SK-N-SH treated with all-trans-retinoic acid at 6 μM for 48 hours (cell line): Measurements from ENCODE around the gene MARCKS.

Source experiments
- ATAC-seq: fragments of 200-7000 bp; cut with Tn5 transposase; 3 replicates; pipeline ENCODE4 v1.9.1; 2020; ENCODE audit warnings: mild to moderate bottlenecking, moderate library complexity
- ARNTL ChIP-seq: fragments of 450-650 bp; formaldehyde crosslinking; IDR thresholded peaks from 2 replicates; pipeline ENCODE4 v1.5.0; 2020; ENCODE audit warnings: low read depth, mild to moderate bottlenecking, moderate library complexity, borderline replicate concordance
- BACH2 ChIP-seq: fragments of 250-450 bp; sonication (Bioruptor Pico); IDR thresholded peaks from 2 replicates; pipeline ENCODE4 v1.9.0; 2021; ENCODE audit warnings: mild to moderate bottlenecking, borderline replicate concordance
- CSDC2 ChIP-seq: fragments of 250-450 bp; sonication (Bioruptor Pico); IDR thresholded peaks from 2 replicates; pipeline ENCODE4 v1.5.0; 2020; ENCODE audit warnings: mild to moderate bottlenecking, moderate library complexity
- ESRRG ChIP-seq: fragments of 250-450 bp; sonication (Bioruptor Pico); IDR thresholded peaks from 2 replicates; pipeline ENCODE4 v1.6.1; 2021; ENCODE audit warnings: mild to moderate bottlenecking
- GLIS3 ChIP-seq: fragments of 250-450 bp; sonication (Bioruptor Pico); IDR thresholded peaks from 2 replicates; pipeline ENCODE4 v1.5.0; 2020; ENCODE audit warnings: mild to moderate bottlenecking, moderate library complexity
- ISL1 ChIP-seq: fragments of 250-450 bp; sonication (Bioruptor Pico); IDR thresholded peaks from 2 replicates; pipeline ENCODE4 v2.1.2; 2022; ENCODE audit warnings: mild to moderate bottlenecking, moderate library complexity
- OSR1 ChIP-seq: fragments of 250-450 bp; sonication (Bioruptor Pico); IDR thresholded peaks from 2 replicates; pipeline ENCODE4 v1.8.0; 2022; ENCODE audit warnings: moderate library complexity, mild to moderate bottlenecking, inconsistent platforms
- PPARA ChIP-seq: fragments of 250-450 bp; sonication (Bioruptor Pico); IDR thresholded peaks from 2 replicates; pipeline ENCODE4 v1.5.0; 2020; ENCODE audit warnings: mild to moderate bottlenecking, borderline replicate concordance
- RARB ChIP-seq: fragments of 250-450 bp; sonication (Bioruptor Pico); IDR thresholded peaks from 2 replicates; pipeline ENCODE4 v1.8.0; 2021; ENCODE audit warnings: mild to moderate bottlenecking, moderate library complexity
- SNAI2 ChIP-seq: fragments of 250-450 bp; sonication (Bioruptor Pico); IDR thresholded peaks from 2 replicates; pipeline ENCODE4 v1.5.0; 2020; ENCODE audit warnings: mild to moderate bottlenecking, moderate library complexity
- TCF4 ChIP-seq: fragments of 250-450 bp; sonication (Bioruptor Pico); IDR thresholded peaks from 2 replicates; pipeline ENCODE4 v1.8.0; 2021; ENCODE audit warnings: mild to moderate bottlenecking, moderate library complexity, borderline replicate concordance
- TOX ChIP-seq: fragments of 250-450 bp; sonication (Bioruptor Pico); IDR thresholded peaks from 2 replicates; pipeline ENCODE4 v1.8.0; 2021; ENCODE audit warnings: mild to moderate bottlenecking, moderate library complexity, borderline replicate concordance
- ZC3H10 ChIP-seq: fragments of 250-450 bp; sonication (Bioruptor Pico); IDR thresholded peaks from 2 replicates; pipeline ENCODE4 v1.5.1; 2021; ENCODE audit warnings: mild to moderate bottlenecking, moderate library complexity
- ZFP3 ChIP-seq: fragments of 250-450 bp; sonication (Bioruptor Pico); IDR thresholded peaks from 2 replicates; pipeline ENCODE4 v1.5.0; 2020; ENCODE audit warnings: mild to moderate bottlenecking, moderate library complexity
- ZFP30 ChIP-seq: fragments of 450-650 bp; formaldehyde crosslinking; IDR thresholded peaks from 2 replicates; pipeline ENCODE4 v1.5.0; 2022; ENCODE audit warnings: mild to moderate bottlenecking, moderate library complexity
- ZNF565 ChIP-seq: fragments of 450-650 bp; formaldehyde crosslinking; conservative IDR thresholded peaks from 2 replicates; pipeline ENCODE4 v1.5.0; 2020; ENCODE audit warnings: low read depth, mild to moderate bottlenecking, moderate library complexity
- ZNF70 ChIP-seq: fragments of 450-650 bp; formaldehyde crosslinking; IDR thresholded peaks from 2 replicates; pipeline ENCODE4 v1.5.0; 2020; ENCODE audit warnings: mild to moderate bottlenecking, moderate library complexity
- ZNF8 ChIP-seq: fragments of 450-650 bp; formaldehyde crosslinking; IDR thresholded peaks from 2 replicates; pipeline ENCODE4 v1.5.0; 2020; ENCODE audit warnings: mild to moderate bottlenecking, moderate library complexity
- TF ChIP-seq, protein P1 (sequence below): fragments of 250-450 bp; sonication (Bioruptor Pico); IDR thresholded peaks from 2 replicates; pipeline ENCODE4 v1.5.1; 2021; ENCODE audit warnings: mild to moderate bottlenecking, moderate library complexity
- TF ChIP-seq, protein P2 (sequence below): fragments of 250-450 bp; sonication (Bioruptor Pico); IDR thresholded peaks from 2 replicates; pipeline ENCODE4 v1.8.0; 2020; ENCODE audit warnings: mild to moderate bottlenecking, moderate library complexity, borderline replicate concordance
- TF ChIP-seq, protein P3 (sequence below): fragments of 250-450 bp; sonication (Bioruptor Pico); IDR thresholded peaks from 2 replicates; pipeline ENCODE4 v1.5.1; 2020; ENCODE audit warnings: low read depth, mild to moderate bottlenecking, moderate library complexity
- TF ChIP-seq, protein P4 (sequence below): fragments of 250-450 bp; sonication (Bioruptor Pico); IDR thresholded peaks from 2 replicates; pipeline ENCODE4 v1.8.0; 2021; ENCODE audit warnings: low read depth, mild to moderate bottlenecking, moderate library complexity, borderline replicate concordance
- TF ChIP-seq, protein P5 (sequence below): fragments of 250-450 bp; sonication (Bioruptor Pico); IDR thresholded peaks from 2 replicates; pipeline ENCODE4 v1.5.0; 2020; ENCODE audit warnings: mild to moderate bottlenecking, moderate library complexity

MARCKS gene

DNA sequence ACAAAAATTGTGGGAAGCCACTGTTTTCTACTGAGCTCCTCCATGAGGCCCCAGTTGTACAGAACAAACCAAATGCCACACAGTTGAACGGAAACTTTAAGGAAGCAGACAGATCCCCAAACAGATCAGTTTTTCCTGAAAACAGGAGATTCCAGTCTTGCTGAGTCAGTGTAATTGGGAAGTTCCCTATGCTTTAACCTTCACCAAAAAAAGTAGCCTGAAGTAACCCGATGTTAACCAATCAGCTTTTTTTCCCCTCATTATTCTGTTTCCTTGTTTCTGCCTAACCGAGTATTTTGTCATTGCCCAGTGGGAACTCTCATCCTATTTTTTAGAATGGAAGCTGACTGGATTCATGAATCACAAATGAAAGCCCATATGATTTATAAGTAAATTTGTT lies 36.7 kb downstream of the MARCKS start:
- no peak for TF ChIP-seq ZC3H10
- TF ChIP-seq SNAI2 (CRISPR knock-in tag), result no peak
- no peak for TF ChIP-seq ESRRG (CRISPR knock-in tag)
- TF ChIP-seq ISL1, result no peak
- TF ChIP-seq TCF4, result no peak
- no peak for TF ChIP-seq GLIS3 (CRISPR knock-in tag)
- TF ChIP-seq, protein P1, sequence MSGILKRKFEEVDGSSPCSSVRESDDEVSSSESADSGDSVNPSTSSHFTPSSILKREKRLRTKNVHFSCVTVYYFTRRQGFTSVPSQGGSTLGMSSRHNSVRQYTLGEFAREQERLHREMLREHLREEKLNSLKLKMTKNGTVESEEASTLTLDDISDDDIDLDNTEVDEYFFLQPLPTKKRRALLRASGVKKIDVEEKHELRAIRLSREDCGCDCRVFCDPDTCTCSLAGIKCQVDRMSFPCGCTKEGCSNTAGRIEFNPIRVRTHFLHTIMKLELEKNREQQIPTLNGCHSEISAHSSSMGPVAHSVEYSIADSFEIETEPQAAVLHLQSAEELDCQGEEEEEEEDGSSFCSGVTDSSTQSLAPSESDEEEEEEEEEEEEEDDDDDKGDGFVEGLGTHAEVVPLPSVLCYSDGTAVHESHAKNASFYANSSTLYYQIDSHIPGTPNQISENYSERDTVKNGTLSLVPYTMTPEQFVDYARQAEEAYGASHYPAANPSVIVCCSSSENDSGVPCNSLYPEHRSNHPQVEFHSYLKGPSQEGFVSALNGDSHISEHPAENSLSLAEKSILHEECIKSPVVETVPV, result no peak
- TF ChIP-seq ZFP30 (CRISPR knock-in tag), result no peak
- no peak for TF ChIP-seq BACH2 (CRISPR knock-in tag)
- TF ChIP-seq ZNF565 (CRISPR knock-in tag), result no peak
- TF ChIP-seq CSDC2 (CRISPR knock-in tag), result no peak
- TF ChIP-seq ZFP3, result no peak
- TF ChIP-seq, protein P2, sequence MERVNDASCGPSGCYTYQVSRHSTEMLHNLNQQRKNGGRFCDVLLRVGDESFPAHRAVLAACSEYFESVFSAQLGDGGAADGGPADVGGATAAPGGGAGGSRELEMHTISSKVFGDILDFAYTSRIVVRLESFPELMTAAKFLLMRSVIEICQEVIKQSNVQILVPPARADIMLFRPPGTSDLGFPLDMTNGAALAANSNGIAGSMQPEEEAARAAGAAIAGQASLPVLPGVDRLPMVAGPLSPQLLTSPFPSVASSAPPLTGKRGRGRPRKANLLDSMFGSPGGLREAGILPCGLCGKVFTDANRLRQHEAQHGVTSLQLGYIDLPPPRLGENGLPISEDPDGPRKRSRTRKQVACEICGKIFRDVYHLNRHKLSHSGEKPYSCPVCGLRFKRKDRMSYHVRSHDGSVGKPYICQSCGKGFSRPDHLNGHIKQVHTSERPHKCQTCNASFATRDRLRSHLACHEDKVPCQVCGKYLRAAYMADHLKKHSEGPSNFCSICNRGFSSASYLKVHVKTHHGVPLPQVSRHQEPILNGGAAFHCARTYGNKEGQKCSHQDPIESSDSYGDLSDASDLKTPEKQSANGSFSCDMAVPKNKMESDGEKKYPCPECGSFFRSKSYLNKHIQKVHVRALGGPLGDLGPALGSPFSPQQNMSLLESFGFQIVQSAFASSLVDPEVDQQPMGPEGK, result no peak
- TF ChIP-seq, protein P3, sequence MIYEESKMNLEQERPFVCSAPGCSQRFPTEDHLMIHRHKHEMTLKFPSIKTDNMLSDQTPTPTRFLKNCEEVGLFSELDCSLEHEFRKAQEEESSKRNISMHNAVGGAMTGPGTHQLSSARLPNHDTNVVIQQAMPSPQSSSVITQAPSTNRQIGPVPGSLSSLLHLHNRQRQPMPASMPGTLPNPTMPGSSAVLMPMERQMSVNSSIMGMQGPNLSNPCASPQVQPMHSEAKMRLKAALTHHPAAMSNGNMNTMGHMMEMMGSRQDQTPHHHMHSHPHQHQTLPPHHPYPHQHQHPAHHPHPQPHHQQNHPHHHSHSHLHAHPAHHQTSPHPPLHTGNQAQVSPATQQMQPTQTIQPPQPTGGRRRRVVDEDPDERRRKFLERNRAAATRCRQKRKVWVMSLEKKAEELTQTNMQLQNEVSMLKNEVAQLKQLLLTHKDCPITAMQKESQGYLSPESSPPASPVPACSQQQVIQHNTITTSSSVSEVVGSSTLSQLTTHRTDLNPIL (CRISPR knock-in tag), result no peak
- TF ChIP-seq, protein P4, sequence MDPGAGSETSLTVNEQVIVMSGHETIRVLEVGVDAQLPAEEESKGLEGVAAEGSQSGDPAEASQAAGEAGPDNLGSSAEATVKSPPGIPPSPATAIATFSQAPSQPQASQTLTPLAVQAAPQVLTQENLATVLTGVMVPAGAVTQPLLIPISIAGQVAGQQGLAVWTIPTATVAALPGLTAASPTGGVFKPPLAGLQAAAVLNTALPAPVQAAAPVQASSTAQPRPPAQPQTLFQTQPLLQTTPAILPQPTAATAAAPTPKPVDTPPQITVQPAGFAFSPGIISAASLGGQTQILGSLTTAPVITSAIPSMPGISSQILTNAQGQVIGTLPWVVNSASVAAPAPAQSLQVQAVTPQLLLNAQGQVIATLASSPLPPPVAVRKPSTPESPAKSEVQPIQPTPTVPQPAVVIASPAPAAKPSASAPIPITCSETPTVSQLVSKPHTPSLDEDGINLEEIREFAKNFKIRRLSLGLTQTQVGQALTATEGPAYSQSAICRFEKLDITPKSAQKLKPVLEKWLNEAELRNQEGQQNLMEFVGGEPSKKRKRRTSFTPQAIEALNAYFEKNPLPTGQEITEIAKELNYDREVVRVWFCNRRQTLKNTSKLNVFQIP (CRISPR knock-in tag), result no peak
- no peak for TF ChIP-seq RARB (CRISPR knock-in tag)
- TF ChIP-seq ARNTL, result no peak
- TF ChIP-seq, all 23 proteins: peak for 0
- peak; percentile 65 for ATAC-seq

DNA sequence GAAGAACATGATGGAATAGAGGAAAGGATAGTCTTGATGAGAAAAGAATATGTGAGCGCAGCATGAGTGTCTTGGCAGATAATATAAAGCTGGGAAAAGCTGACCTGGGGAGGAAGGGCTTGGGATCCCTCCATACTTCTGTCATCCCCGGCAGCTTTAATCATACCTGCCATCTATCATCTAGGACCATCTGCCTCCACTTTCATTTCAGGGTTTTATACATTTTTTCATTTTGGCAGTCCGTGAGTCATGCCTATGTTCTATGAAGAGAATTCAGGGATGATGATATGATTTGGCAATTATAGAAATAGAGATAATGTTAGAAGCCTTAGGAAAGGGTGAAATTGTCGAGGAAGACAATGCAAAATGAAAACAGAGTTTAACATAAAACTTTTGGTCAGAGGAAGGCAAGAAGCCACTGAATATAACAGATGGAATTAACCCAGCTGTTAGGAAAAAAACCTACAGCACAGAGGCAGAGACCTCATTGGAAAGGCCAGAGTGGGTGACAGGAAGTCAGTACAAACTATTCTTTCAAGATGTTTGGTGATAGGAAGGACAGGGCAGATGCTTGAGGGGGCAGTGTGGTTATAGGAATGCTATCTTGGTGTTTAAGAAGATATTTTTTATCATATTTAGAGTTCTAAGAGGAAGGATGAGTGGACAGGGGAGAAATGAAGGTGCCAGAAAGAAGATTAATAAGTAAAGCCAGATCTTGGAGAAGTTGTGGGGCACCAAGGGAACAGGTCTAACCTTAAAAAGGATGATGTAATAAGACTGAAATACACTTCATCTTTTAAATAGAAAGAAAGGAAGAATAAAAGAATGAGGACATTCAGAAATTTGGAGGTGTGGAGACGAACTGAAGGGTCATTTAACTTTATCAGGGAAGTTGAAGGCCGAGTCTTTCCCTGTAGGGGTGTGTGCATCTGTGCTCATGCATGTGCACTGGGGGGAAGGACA lies 37.8 kb downstream of the MARCKS start:
- peak; percentile 80 for ATAC-seq
- TF ChIP-seq SNAI2 (CRISPR knock-in tag) (no peak), PPARA (CRISPR knock-in tag) (no peak), ZNF8 (no peak), ZNF565 (CRISPR knock-in tag) (no peak), ISL1 (no peak; the same call in 1 of the 2 replicates), ZNF70 (CRISPR knock-in tag) (no peak), ESRRG (CRISPR knock-in tag) (no peak), OSR1 (CRISPR knock-in tag) (no peak), TCF4 (no peak), ARNTL (no peak), ZFP3 (no peak), CSDC2 (CRISPR knock-in tag) (no peak), TOX (CRISPR knock-in tag) (no peak), ZC3H10 (no peak)
- TF ChIP-seq, protein P5, sequence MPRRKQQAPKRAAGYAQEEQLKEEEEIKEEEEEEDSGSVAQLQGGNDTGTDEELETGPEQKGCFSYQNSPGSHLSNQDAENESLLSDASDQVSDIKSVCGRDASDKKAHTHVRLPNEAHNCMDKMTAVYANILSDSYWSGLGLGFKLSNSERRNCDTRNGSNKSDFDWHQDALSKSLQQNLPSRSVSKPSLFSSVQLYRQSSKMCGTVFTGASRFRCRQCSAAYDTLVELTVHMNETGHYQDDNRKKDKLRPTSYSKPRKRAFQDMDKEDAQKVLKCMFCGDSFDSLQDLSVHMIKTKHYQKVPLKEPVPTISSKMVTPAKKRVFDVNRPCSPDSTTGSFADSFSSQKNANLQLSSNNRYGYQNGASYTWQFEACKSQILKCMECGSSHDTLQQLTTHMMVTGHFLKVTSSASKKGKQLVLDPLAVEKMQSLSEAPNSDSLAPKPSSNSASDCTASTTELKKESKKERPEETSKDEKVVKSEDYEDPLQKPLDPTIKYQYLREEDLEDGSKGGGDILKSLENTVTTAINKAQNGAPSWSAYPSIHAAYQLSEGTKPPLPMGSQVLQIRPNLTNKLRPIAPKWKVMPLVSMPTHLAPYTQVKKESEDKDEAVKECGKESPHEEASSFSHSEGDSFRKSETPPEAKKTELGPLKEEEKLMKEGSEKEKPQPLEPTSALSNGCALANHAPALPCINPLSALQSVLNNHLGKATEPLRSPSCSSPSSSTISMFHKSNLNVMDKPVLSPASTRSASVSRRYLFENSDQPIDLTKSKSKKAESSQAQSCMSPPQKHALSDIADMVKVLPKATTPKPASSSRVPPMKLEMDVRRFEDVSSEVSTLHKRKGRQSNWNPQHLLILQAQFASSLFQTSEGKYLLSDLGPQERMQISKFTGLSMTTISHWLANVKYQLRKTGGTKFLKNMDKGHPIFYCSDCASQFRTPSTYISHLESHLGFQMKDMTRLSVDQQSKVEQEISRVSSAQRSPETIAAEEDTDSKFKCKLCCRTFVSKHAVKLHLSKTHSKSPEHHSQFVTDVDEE (CRISPR knock-in tag), result no peak
- TF ChIP-seq, protein P1, result no peak
- TF ChIP-seq, protein P3 (CRISPR knock-in tag), result no peak
- TF ChIP-seq, protein P4 (CRISPR knock-in tag), result no peak
